ENCODE results near the gene CCIN.

Gene CCIN

DNA sequence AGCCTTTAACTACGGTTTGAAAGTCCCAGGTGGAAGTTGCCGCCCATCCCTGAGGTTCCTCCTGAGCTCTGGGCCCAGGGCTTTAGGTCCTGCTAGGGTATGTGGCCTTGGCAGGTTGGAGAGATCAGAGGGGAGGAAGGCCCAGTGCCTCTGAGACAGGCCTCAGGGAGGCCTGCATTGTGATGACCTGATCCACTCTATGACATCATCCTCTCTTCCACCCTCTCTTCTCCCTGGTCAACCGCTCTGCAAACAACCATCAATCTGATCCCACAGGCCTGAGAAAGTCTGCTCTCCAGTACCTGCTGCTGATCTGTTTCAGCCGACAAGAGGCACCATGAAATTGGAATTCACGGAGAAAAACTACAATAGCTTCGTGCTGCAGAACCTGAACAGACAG, at the start of gene CCIN:
CCIN (plus strand) TSS at position 223 of the 400 bp plus-strand sequence; CDS start at position 338, 115 bp downstream.
- CTCF ChIA-PET = interaction anchor here (0.8 to 1.1 kb wide), 2 partner anchors 21 to 29 kb away, joined by 4 to 5 read pairs; no protein-coding TSS in a partner anchor
- DNase-seq (ENCODE audit: low spot score) = no peak
- H3K27ac ChIP-seq = no peak within 1 kb of the TSS
- POLR2A ChIA-PET (ENCODE audit: low non-redundant PET) = no interaction called here
- TF ChIP-seq, protein P1, sequence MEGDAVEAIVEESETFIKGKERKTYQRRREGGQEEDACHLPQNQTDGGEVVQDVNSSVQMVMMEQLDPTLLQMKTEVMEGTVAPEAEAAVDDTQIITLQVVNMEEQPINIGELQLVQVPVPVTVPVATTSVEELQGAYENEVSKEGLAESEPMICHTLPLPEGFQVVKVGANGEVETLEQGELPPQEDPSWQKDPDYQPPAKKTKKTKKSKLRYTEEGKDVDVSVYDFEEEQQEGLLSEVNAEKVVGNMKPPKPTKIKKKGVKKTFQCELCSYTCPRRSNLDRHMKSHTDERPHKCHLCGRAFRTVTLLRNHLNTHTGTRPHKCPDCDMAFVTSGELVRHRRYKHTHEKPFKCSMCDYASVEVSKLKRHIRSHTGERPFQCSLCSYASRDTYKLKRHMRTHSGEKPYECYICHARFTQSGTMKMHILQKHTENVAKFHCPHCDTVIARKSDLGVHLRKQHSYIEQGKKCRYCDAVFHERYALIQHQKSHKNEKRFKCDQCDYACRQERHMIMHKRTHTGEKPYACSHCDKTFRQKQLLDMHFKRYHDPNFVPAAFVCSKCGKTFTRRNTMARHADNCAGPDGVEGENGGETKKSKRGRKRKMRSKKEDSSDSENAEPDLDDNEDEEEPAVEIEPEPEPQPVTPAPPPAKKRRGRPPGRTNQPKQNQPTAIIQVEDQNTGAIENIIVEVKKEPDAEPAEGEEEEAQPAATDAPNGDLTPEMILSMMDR (conservative IDR thresholded peaks at IDR 0.05; ENCODE audit: low read depth) = no peak

DNA sequence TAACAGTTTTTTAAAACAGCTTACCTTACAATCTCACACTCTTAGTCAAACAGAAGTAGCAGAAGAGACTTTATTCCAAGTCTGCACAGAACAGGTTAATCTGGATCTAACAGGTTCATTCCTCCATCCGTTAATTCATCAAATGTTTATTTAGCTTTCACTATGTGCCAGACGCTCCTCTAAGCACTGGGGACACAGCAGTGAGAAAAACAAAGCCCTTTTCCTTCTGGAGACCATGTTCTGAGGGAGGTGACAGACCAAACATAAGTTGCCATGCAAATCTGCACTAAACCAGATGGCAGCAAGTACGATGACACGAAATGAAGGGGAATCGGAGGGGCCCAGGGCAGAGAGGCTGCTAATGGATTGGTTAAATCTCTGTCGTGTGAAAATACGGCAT, 49.7 kb upstream of the CCIN start:
- ChIA-PET POLR2A (ENCODE audit: low non-redundant PET) (no interaction called here), CTCF (no interaction called here)
- TF ChIP-seq, protein P1 (conservative IDR thresholded peaks at IDR 0.05; ENCODE audit: low read depth) = no peak
- DNase-seq (ENCODE audit: low spot score) = no peak
- H3K27ac ChIP-seq = no peak overlapping the region

DNA sequence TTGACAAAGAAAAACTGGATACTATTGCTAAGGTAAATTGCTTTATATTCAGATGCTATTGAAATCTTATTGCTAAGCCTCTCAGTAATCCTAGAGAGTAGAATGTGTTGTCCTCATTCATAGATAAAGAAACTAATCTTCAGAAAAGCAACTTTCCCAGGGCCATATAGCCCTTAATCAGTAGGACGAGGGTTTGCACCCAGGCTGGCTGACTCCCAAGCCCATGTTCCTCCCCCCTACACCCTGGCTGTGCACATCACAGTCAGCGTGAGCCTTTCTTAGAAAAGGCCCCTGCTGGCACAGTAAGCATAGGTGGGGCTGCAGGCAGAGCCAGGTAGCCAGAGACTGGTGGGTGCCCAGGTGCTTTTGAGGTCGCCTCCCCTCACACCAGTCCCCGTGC, 48.5 kb upstream of the CCIN start:
- POLR2A ChIA-PET (ENCODE audit: low non-redundant PET) = no interaction called here
- DNase-seq (ENCODE audit: low spot score) = no peak
- no peak overlapping the region for H3K27ac ChIP-seq
- CTCF ChIA-PET = interaction anchor here (0.6 kb wide), 1 partner anchor 10 kb away, joined by 3 read pairs; no protein-coding TSS in a partner anchor
- TF ChIP-seq, protein P1 (conservative IDR thresholded peaks at IDR 0.05; ENCODE audit: low read depth) = no peak

DNA sequence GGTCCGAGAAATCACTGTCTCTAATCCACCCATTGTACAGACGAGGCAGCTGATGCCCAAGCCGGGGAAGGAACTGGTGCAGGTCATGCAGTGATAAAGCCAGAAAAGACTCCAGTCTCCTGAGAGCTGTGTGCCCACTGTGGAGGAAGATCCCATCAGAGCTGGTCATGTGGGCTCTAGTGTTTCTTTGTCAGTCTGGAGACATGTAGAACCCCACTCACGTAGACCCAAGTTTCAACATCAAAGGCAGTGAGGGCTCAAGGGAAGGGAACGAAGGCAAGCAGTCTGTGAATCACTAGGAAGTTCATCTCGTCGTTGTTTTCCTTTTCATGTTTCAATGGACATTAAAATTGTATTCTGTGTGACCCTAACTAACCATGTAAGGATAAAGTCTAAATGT, 47.2 kb upstream of the CCIN start:
- ChIA-PET CTCF (interaction anchor here (0.8 to 1.0 kb wide), 2 partner anchors 19 to 60 kb away, joined by 3 read pairs; no protein-coding TSS in a partner anchor), POLR2A (ENCODE audit: low non-redundant PET) (no interaction called here)
- TF ChIP-seq, protein P1 (conservative IDR thresholded peaks at IDR 0.05; ENCODE audit: low read depth) = no peak
- no peak for DNase-seq (ENCODE audit: low spot score)
- no peak overlapping the region for H3K27ac ChIP-seq

DNA sequence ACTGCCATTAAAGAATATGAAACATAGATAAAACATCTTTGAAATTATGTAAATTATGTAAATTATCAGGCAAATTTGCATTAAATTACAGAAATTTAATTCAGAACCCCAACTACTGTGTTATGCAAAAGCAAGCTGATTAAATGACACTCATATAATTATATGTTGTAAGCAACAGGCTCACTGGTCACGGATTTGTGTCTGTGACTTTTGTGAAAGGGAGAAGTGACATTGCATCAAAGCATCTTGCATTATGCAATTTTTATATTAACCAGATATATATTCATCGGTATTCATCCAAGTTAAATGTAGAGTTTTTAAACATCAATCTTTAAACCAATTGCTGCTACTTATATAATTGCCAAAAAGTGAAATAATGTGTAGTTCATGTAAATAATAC, 45.7 kb upstream of the CCIN start:
- CTCF ChIA-PET = no interaction called here
- POLR2A ChIA-PET (ENCODE audit: low non-redundant PET) = no interaction called here
- no peak overlapping the region for H3K27ac ChIP-seq

DNA sequence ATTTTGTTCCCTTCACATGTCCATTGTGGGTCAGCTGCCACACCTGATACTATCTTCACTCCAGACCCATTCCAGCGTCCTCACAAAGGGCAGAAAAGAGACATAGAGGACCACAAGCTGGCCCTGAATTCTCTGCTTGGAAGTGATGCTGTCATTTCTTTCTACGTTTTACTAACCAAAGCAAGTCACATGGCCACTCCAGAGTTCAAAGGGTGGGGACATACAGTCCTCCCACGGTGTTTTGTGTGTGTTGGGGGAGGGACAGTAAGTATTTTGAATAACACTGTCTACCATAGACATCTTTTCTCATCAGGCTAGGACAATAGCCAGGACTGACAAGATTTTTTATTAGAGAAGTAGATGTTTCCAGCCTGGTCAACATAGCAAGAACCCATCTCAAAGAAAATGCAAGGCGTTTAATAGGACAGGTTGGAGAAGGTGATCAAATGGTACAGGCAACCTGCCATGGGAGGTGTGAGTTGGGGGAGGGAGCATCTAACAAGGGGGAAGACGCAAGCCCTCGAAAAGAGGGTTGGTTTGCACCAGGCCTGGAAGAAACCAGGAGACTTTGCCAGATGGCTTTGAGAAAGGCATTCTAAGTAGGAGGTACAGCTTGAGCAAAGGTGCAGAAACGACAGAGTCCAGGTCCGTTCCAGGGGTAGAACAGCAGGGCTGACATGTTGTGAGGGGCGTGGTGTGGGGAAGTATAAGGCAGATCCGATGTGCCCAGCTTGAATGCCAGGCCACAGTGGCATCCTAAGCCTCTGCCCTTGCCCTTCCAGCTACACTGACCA, 43.9 kb upstream of the CCIN start:
- ChIA-PET CTCF (no interaction called here), POLR2A (ENCODE audit: low non-redundant PET) (no interaction called here)
- no peak overlapping the region for H3K27ac ChIP-seq
- TF ChIP-seq, protein P1 (conservative IDR thresholded peaks at IDR 0.05; ENCODE audit: low read depth) = no peak
- DNase-seq (ENCODE audit: low spot score) = no peak

More for the DNA sequence above, 45.7 kb upstream of the CCIN start:
- TF ChIP-seq, protein P1 (conservative IDR thresholded peaks at IDR 0.05; ENCODE audit: low read depth) = no peak
- no peak for DNase-seq (ENCODE audit: low spot score)
